VCaP (cell line): ENCODE measurements around the gene CBX1.
"Not testable (repeated sequence)": the region's sequence is repeated elsewhere in the genome, so short reads cannot be mapped to it uniquely, and the experiment has no call there.

Experiments used
- H3K27ac ChIP-seq: fragments of 450-650 bp; 2 replicates; pipeline ENCODE4 v1.5.1; 2017
- CTCF ChIP-seq: fragments of 450-650 bp; conservative IDR thresholded peaks from 2 replicates; pipeline ENCODE4 v1.5.1; 2017; ENCODE audit warnings: mild to moderate bottlenecking, moderate library complexity

CBX1 gene

GRCh38 chr17:48084932-48085331 lies 16.3 kb downstream of the CBX1 start:
- TF ChIP-seq CTCF: no peak

DNA sequence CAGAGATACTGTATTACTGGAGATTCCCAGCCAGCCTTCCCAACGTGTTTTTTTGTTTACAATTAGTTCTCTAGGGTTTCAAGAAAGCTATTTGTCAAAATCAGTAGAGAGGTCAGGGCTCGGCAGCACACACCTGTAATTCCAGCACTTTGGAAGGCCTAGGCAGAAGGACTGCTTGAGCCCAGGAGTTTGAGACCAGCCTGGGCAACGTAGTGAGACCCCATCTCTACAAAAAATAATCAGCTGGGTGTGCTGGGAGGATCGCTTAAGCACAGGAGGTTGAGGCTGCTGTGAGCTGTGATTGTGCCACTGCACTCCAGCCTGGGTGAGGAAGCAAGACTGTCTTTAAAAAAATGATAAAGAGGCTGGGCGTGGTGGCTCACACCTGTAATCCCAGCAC lies 19.4 kb downstream of the CBX1 start:
- H3K27ac ChIP-seq: no peak overlapping the region

More at GRCh38 chr17:48084932-48085331, 16.3 kb downstream of the CBX1 start:
- peak overlapping the region; percentile 62 for H3K27ac ChIP-seq

GRCh38 chr17:48077152-48077551 lies 24.1 kb downstream of the CBX1 start:
- H3K27ac ChIP-seq: not testable (repeated sequence)

More for the DNA sequence above, 19.4 kb downstream of the CBX1 start:
- no peak for TF ChIP-seq CTCF

DNA sequence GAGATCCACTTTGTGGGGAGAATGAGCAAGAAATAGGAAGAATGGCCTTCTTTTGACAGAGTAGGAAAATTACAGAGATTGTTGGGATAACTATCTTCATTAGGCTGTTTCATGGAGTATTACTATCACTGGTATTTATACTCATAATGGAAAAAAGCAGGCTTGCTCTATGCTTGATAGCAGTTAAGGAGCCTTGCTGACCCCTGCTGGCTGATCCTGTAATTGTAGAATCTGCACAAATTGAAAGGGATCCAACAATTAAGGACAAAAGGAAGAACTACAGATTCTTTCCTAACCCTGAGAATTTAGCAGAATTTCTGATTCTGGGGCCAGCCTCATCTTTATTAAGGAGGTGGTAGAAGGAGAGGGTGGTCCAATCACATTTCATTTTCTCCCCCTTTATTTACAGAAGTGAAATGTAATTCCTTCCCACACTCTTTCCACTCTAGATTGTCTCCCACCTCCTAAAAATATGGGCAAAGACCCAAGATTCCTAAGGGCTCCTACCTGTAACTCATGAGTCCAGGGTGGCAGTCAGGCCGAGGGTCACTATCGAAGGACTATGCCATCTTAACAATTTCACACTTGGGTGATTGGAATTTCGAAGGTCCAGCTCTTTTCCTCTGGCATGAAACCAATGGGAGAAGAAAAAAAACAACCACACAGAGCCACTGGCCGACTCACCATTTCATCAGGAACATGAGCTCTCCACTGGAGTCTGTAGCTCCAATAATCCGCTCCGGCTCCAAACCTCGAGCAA lies 26.8 kb downstream of the CBX1 start:
- TF ChIP-seq CTCF: peak; percentile 90
- H3K27ac ChIP-seq: no peak overlapping the region

DNA sequence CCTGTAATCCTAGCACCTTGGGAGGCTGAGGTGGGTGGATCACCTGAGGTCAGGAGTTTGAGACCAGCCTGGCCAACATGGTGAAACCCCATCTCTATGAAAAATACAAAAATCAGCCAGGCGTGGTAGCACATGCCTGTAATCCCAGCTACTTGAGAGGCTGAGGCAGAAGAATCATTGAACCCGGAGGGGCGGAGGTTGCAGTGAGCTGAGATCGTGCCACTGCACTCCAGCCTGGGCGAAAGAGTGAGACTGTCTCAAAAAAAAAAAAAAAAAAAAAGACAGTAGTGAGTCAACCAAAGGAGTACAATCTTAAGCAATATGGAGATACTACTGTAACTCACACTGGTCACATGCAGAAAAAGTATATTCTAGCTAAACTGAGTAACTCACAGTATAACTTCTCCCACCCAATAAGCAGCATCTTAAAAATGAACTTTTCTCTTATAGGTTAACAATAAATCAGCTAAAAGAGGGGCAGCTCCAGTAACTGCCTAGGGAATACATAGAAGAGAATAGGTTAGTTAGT lies 27.6 kb downstream of the CBX1 start:
- H3K27ac ChIP-seq: not testable (repeated sequence)

- not testable (repeated sequence) for H3K27ac ChIP-seq
Observed at GRCh38 chr17:48072811-48073210, 28.5 kb downstream of the CBX1 start.

DNA sequence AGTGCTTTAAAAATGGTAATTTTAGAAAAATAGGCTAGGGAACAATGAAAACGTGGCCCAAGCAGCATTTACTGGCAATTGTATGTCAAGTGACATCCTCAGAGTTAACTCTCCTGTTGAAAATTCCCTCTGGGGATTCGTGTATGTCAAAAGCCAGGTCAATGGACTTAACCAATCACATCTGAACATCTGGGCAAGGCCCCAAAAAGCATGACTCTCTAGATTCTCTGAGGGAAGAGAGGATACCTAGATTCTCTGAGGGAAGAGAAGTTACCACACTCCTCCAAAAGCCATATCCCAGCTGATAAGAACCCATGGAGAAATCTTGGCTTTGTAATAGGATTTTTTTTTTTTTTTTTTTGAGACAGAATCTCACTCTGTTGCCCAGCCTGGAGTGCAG lies 29.6 kb downstream of the CBX1 start:
- TF ChIP-seq CTCF: no peak
- no peak overlapping the region for H3K27ac ChIP-seq

DNA sequence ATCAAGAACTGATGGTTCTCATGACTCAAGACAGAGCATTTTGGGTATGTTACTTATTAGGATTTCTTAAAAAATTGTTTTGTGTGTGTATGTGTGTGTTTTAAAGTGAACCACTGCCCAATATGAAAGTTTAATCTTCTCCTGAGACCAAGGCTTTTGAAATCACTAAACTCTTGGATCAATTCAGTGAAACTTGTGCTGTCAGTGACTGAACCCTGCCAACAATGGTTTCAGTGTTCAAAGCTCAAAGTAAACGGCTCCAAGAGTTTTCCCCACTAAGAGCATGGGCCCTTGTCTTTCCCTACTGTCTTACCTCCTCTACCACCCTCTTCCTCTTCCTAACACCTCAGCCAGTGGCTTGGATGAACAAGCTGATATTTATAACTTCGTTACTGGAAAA lies 31.1 kb downstream of the CBX1 start:
- no peak overlapping the region for H3K27ac ChIP-seq
- TF ChIP-seq CTCF: no peak

- no peak overlapping the region for H3K27ac ChIP-seq
- peak; percentile 52 for TF ChIP-seq CTCF
Observed at GRCh38 chr17:48068491-48068961, 32.8 kb downstream of the CBX1 start.

DNA sequence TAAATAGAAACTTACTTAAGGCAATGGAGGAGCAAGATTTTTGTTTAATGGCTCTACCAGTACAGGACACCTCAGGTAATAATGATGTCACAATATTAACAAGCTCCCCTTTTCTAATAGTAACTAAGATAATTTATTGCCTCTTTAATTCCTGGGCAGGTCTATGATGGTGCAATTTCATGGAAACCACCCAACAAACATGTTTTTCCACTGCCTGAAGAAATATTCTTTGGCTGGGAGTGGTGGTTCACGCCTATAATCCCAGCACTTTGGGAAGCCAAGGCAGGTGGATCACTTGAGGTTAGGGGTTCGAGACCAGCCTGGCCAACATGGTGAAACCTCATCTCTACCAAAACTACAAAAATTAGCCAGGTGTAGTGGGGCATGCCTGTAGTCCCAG lies 33.5 kb downstream of the CBX1 start:
- not testable (repeated sequence) for H3K27ac ChIP-seq
